Epidermal melanocyte (primary cell): ENCODE measurements around the gene APBA1.
"Not testable (repeated sequence)": the region's sequence is repeated elsewhere in the genome, so short reads cannot be mapped to it uniquely, and the experiment has no call there.

ENCODE experiments used
- DNase-seq: peaks from one replicate; pipeline ENCODE4 v3.0.0; 2011; ENCODE audit warnings: low spot score; ENCODE audit not compliant: insufficient read length

Gene APBA1

GRCh38 chr9:69411931-69412740 is 260.0 kb downstream of the APBA1 start:
- DNase-seq: no peak

- no peak for DNase-seq
Measured at GRCh38 chr9:69411246-69411645, 260.9 kb downstream of the APBA1 start.

GRCh38 chr9:69409936-69410335 is 262.2 kb downstream of the APBA1 start:
- not testable (repeated sequence) for DNase-seq

GRCh38 chr9:69400470-69400869 is 271.7 kb downstream of the APBA1 start:
- DNase-seq: no peak

GRCh38 chr9:69397384-69398214 is 274.6 kb downstream of the APBA1 start:
- DNase-seq: no peak

GRCh38 chr9:69396759-69397158 is 275.4 kb downstream of the APBA1 start:
- no peak for DNase-seq

- peak; percentile 84 for DNase-seq
Measured at GRCh38 chr9:69395718-69396117, 276.5 kb downstream of the APBA1 start.

GRCh38 chr9:69393425-69393824 is 278.7 kb downstream of the APBA1 start:
- DNase-seq: no peak

- DNase-seq: no peak
Measured at GRCh38 chr9:69392826-69393225, 279.3 kb downstream of the APBA1 start.

GRCh38 chr9:69391946-69392345 is 280.2 kb downstream of the APBA1 start:
- DNase-seq: peak; percentile 45

GRCh38 chr9:69391487-69391886 is 280.7 kb downstream of the APBA1 start:
- no peak for DNase-seq

- no peak for DNase-seq
Measured at GRCh38 chr9:69389437-69389995, 282.7 kb downstream of the APBA1 start.

- DNase-seq: no peak
Measured at GRCh38 chr9:69388596-69388995, 283.6 kb downstream of the APBA1 start.

GRCh38 chr9:69386651-69387050 is 285.5 kb downstream of the APBA1 start:
- no peak for DNase-seq

- DNase-seq: no peak
Measured at GRCh38 chr9:69385581-69386033, 286.6 kb downstream of the APBA1 start.

- no peak for DNase-seq
Measured at GRCh38 chr9:69382135-69382534, 290.0 kb downstream of the APBA1 start.

GRCh38 chr9:69380811-69381210 is 291.4 kb downstream of the APBA1 start:
- DNase-seq: no peak

GRCh38 chr9:69380301-69380700 is 291.9 kb downstream of the APBA1 start:
- no peak for DNase-seq

- DNase-seq: no peak
Measured at GRCh38 chr9:69379270-69379982, 292.7 kb downstream of the APBA1 start.

GRCh38 chr9:69377981-69378380 is 294.2 kb downstream of the APBA1 start:
- DNase-seq: no peak
